Gastrocnemius medialis (tissue), 4 donors: ENCODE data around the gene GABRB1.

Experiments
- CTCF ChIP-seq, 5 experiments: fragments of 450-650 bp in 3 of 5; fragments of 200-600 bp in 2 of 5; sonication (generic) in 2 of 5; IDR thresholded peaks in 4 of 5; conservative IDR thresholded peaks in 1 of 5; 1 replicate in 4 of 5; 2 replicates in 1 of 5; pipeline ENCODE4 v1.5.1; 2016 to 2019; ENCODE audit warnings: antibody characterized with exemption in 5 of 5, mild to moderate bottlenecking in 3 of 5, moderate library complexity in 3 of 5
- POLR2A ChIP-seq, 2 donors: fragments of 450-650 bp; IDR thresholded peaks; one replicate each; pipeline ENCODE4 v1.6.1; 2017; ENCODE audit warnings: antibody characterized with exemption in 2 of 2, mild to moderate bottlenecking in 2 of 2, moderate library complexity in 2 of 2

- TF ChIP-seq CTCF (IDR thresholded peaks at IDR 0.05 in 4 of 5, conservative IDR thresholded peaks at IDR 0.05 in 1 of 5) (no peak), POLR2A (IDR thresholded peaks at IDR 0.05) (no peak)
These were observed 207.3 kb downstream of the GABRB1 start for GRCh38 chr4:47238667-47239066.
